Breast epithelium (tissue), 4 donors: ENCODE data around the gene HPCAL4. TPM values are rescaled to one million over a fixed set of nuclear protein-coding genes. Genes with fewer than 3 reads are reported as not detected.
A peak's percentile ranks its signal among the peaks of the same experiment; 100 is the strongest.

Source experiments
- DNase-seq, 2 donors: peaks; one replicate each; pipeline ENCODE4 v3.0.0-alpha.2; 2019; ENCODE audit warnings: low spot score in 2 of 2
- H3K27ac ChIP-seq, 2 donors: fragments of 200-600 bp; sonication (generic) in 1 of 2; one replicate each; pipeline ENCODE4 v1.5.1; 2016 to 2019; ENCODE audit warnings: mild to moderate bottlenecking in 1 of 2
- H3K27me3 ChIP-seq, 2 donors: fragments of 200-600 bp; sonication (generic) in 1 of 2; one replicate each; pipeline versions ENCODE4 v1.5.1 to v1.6.0; 2017 to 2019; ENCODE audit warnings: control low read depth in 1 of 2, mild to moderate bottlenecking in 1 of 2
- H3K36me3 ChIP-seq: fragments of 200-600 bp; one replicate; pipeline ENCODE4 v1.5.1; 2019
- H3K4me1 ChIP-seq, 2 donors: fragments of 200-600 bp; sonication (generic); one replicate each; pipeline ENCODE4 v1.5.1; 2016 to 2019; ENCODE audit warnings: control low read depth in 1 of 2
- H3K4me3 ChIP-seq, 3 donors: fragments of 200-600 bp; sonication (generic); 1 replicate in 2 of 3; 2 replicates in 1 of 3; pipeline ENCODE4 v1.5.1; 2016 to 2019; ENCODE audit warnings: mild to moderate bottlenecking in 3 of 3, moderate library complexity in 2 of 3
- H3K9me3 ChIP-seq, 2 donors: fragments of 200-600 bp; sonication (generic) in 1 of 2; one replicate each; pipeline ENCODE4 v1.5.1; 2016 to 2019; ENCODE audit warnings: control low read depth in 1 of 2
- POLR2A ChIP-seq: fragments of 450-650 bp; IDR thresholded peaks from one replicate; pipeline ENCODE4 v1.6.1; 2016; ENCODE audit warnings: antibody characterized with exemption, mild to moderate bottlenecking, moderate library complexity
- POLR2AphosphoS5 ChIP-seq, 3 donors: sonication (generic); formaldehyde crosslinking; IDR thresholded peaks; one replicate each; pipeline ENCODE4 v1.6.1; 2017; ENCODE audit warnings: antibody characterized with exemption in 3 of 3
- intact Hi-C: fragments of 100-400 bp; cut with DNase I; formaldehyde crosslinking; loops from one replicate; pipeline ENCODE4 v1.15.1; 2023; ENCODE audit warnings: low total_unique reads
- total RNA-seq, 3 donors: library from RNA; depleted of rRNA; stranded (reverse); fragments of >200 nt; gene quantifications; one replicate each; pipeline ENCODE4 v1.1.0, GENCODE V29; 2016
- TF ChIP-seq, protein P1 (sequence below), 3 donors: fragments of 450-650 bp; IDR thresholded peaks; one replicate each; pipeline ENCODE4 v1.5.1; 2016 to 2017; ENCODE audit warnings: antibody characterized with exemption in 3 of 3, mild to moderate bottlenecking in 3 of 3, moderate library complexity in 3 of 3

HPCAL4 gene
- not detected for total RNA-seq

GRCh38 chr1:39691383-39692151 is at the start of gene HPCAL4:
TSS of gene HPCAL4 (minus strand) at chr1:39691433. CDS start at chr1:39684603, 6,830 bp downstream.
- TF ChIP-seq POLR2AphosphoS5 (IDR thresholded peaks at IDR 0.05) (no peak), POLR2A (no peak)
- TF ChIP-seq, protein P1, sequence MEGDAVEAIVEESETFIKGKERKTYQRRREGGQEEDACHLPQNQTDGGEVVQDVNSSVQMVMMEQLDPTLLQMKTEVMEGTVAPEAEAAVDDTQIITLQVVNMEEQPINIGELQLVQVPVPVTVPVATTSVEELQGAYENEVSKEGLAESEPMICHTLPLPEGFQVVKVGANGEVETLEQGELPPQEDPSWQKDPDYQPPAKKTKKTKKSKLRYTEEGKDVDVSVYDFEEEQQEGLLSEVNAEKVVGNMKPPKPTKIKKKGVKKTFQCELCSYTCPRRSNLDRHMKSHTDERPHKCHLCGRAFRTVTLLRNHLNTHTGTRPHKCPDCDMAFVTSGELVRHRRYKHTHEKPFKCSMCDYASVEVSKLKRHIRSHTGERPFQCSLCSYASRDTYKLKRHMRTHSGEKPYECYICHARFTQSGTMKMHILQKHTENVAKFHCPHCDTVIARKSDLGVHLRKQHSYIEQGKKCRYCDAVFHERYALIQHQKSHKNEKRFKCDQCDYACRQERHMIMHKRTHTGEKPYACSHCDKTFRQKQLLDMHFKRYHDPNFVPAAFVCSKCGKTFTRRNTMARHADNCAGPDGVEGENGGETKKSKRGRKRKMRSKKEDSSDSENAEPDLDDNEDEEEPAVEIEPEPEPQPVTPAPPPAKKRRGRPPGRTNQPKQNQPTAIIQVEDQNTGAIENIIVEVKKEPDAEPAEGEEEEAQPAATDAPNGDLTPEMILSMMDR (IDR thresholded peaks at IDR 0.05), result no peak
- Histone ChIP-seq H3K4me1 (peaks cover 0 to 4% of the 10 kb centered on the region in 2 donors), H3K4me3 (peak within 1 kb of the TSS; percentile 25 to 67 (median 49)), H3K27ac (no peak within 1 kb of the TSS), H3K9me3 (no peaks in the 10 kb centered on the region), H3K27me3 (peaks cover 4 to 34% of the 10 kb centered on the region in 2 donors), H3K36me3 (no peaks in the 10 kb centered on the region)
- DNase-seq, result peak; percentile 81 to 84
- intact Hi-C loops, result no loop called here

- TF ChIP-seq, protein P1 (IDR thresholded peaks at IDR 0.05), result no peak
- TF ChIP-seq POLR2AphosphoS5 (IDR thresholded peaks at IDR 0.05), result peak in 2 of 3 donors; percentile 48 to 75
- DNase-seq, result peak; percentile 85 to 92
- peaks cover 0 to 5% of the 10 kb centered on the region in 2 donors for H3K27me3 ChIP-seq
- H3K27ac ChIP-seq, result peak within 1 kb of the TSS; percentile 60 to 74
- intact Hi-C loops, result no loop called here
- H3K9me3 ChIP-seq, result no peaks in the 10 kb centered on the region
- peaks cover 4 to 7% of the 10 kb centered on the region in 2 donors for H3K4me1 ChIP-seq
- H3K4me3 ChIP-seq, result peak within 1 kb of the TSS; percentile 72 to 83 (median 73)
- H3K36me3 ChIP-seq, result peaks cover 6% of the 10 kb centered on the region
These were observed 47.6 kb upstream of the HPCAL4 start, which contains the start of gene PPIE for GRCh38 chr1:39738622-39739366. TSS of gene PPIE (plus strand) at chr1:39738882. CDS start at chr1:39738901, 19 bp downstream.

DNA sequence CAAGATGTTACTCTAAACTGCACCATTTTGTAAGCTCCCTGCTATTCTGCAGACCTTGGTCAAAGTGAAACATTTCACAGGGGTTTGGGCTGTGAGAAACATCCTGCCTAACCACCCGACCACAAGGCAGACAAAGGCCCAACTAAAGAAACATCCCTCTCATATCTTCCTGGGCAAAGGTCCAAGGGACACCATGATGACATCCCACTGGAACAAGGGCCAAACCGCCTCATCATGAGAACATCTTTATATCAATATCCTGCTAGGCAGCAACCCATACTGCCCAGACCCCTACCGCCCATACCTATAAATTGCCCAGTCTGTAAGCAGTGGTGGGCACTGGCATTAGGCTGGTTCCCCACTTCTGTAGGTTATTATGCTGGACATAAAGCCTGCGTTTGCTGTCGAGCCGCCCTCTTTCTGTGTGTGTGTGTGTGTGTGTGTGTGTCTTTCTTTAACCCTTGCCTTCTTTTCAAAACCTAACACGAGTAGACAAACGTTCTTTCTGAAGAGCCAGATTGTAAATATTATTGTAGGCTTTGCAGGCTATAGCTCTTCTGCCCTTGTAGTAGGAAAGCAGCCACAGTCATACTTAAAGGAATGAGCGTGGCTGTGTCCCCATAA is 46.4 kb upstream of the HPCAL4 start:
- no peak overlapping the region for H3K4me3 ChIP-seq
- H3K9me3 ChIP-seq, result no peaks in the 10 kb centered on the region
- peaks cover 4 to 7% of the 10 kb centered on the region in 2 donors for H3K4me1 ChIP-seq
- DNase-seq, result no peak
- H3K27ac ChIP-seq, result no peak overlapping the region
- intact Hi-C loops, result no loop called here
- peaks cover 3% of the 10 kb centered on the region for H3K36me3 ChIP-seq
- TF ChIP-seq, protein P1 (IDR thresholded peaks at IDR 0.05), result no peak
- no peak for TF ChIP-seq POLR2A
- no peak for TF ChIP-seq POLR2AphosphoS5 (IDR thresholded peaks at IDR 0.05)
- H3K27me3 ChIP-seq, result peaks cover 0 to 10% of the 10 kb centered on the region in 2 donors

GRCh38 chr1:39735731-39736130 is 44.5 kb upstream of the HPCAL4 start:
- intact Hi-C loops, result no loop called here
- no peak for TF ChIP-seq POLR2A
- no peak for TF ChIP-seq POLR2AphosphoS5 (IDR thresholded peaks at IDR 0.05)
- TF ChIP-seq, protein P1 (IDR thresholded peaks at IDR 0.05), result no peak
- Histone ChIP-seq H3K36me3 (no peaks in the 10 kb centered on the region), H3K4me1 (peaks cover 4 to 7% of the 10 kb centered on the region in 2 donors), H3K27me3 (peaks cover 0 to 14% of the 10 kb centered on the region in 2 donors), H3K4me3 (no peak overlapping the region), H3K9me3 (no peaks in the 10 kb centered on the region), H3K27ac (no peak overlapping the region)
- no peak for DNase-seq
